Esophagus muscularis mucosa (tissue), 4 donors: ENCODE measurements around the gene MAGI1. TPM values are rescaled to one million over a fixed set of nuclear protein-coding genes. Genes with fewer than 3 reads are reported as not detected.

ENCODE experiments used
- DNase-seq: peaks from one replicate; pipeline ENCODE4 v3.0.0-alpha.2; 2017; ENCODE audit errors: extremely low spot score
- H3K27ac ChIP-seq, 4 donors: fragments of 200-600 bp; sonication (generic); replicated peaks in 1 of 4; 1 replicate in 3 of 4; 2 replicates in 1 of 4; pipeline ENCODE4 v1.5.1; 2016 to 2019; ENCODE audit warnings: mild to moderate bottlenecking in 1 of 4
- H3K27me3 ChIP-seq, 4 donors: fragments of 200-600 bp; sonication (generic); one replicate each; pipeline versions ENCODE4 v1.5.1 to v1.6.0; 2016 to 2019
- H3K36me3 ChIP-seq, 4 donors: fragments of 200-600 bp; sonication (generic); one replicate each; pipeline ENCODE4 v1.5.1; 2016 to 2019
- H3K4me1 ChIP-seq, 4 donors: fragments of 200-600 bp; sonication (generic); one replicate each; pipeline ENCODE4 v1.5.1; 2016 to 2019
- H3K4me3 ChIP-seq, 4 donors: fragments of 200-600 bp; sonication (generic); 1 replicate in 2 of 4; 2 replicates in 2 of 4; pipeline ENCODE4 v1.5.1; 2016 to 2019; ENCODE audit warnings: mild to moderate bottlenecking in 4 of 4, moderate library complexity in 1 of 4
- H3K9me3 ChIP-seq, 4 donors: fragments of 200-600 bp; sonication (generic); 1 replicate in 3 of 4; 2 replicates in 1 of 4; pipeline ENCODE4 v1.5.1; 2016 to 2019
- EP300 ChIP-seq: sonication (generic); formaldehyde crosslinking; IDR thresholded peaks from one replicate; pipeline ENCODE4 v1.6.1; 2017; ENCODE audit warnings: antibody characterized with exemption
- POLR2A ChIP-seq: fragments of 450-650 bp; IDR thresholded peaks from one replicate; pipeline ENCODE4 v1.6.1; 2017; ENCODE audit warnings: antibody characterized with exemption, moderate library complexity, mild to moderate bottlenecking, low read depth
- POLR2AphosphoS5 ChIP-seq, 2 donors: sonication (generic); formaldehyde crosslinking; IDR thresholded peaks; one replicate each; pipeline ENCODE4 v1.6.1; 2017; ENCODE audit warnings: antibody characterized with exemption in 2 of 2
- WGBS: methylation state at CpG from one replicate; pipeline ENCODE4 v1.1.5; 2018; 5-methylcytosine and 5-hydroxymethylcytosine counted together
- intact Hi-C: fragments of 100-400 bp; cut with DNase I; formaldehyde crosslinking; loops from one replicate; pipeline ENCODE4 v1.15.1; 2023
- total RNA-seq, 4 donors: library from RNA; depleted of rRNA; stranded (reverse); fragments of >200 nt; gene quantifications; one replicate each; pipeline versions ENCODE4 v1.1.0 to v1.2.1, GENCODE V29; 2016
- TF ChIP-seq, protein P1 (sequence below), 3 experiments: fragments of 200-600 bp in 2 of 3; fragments of 450-650 bp in 1 of 3; sonication (generic) in 2 of 3; IDR thresholded peaks; one replicate each; pipeline ENCODE4 v1.5.1; 2017 to 2019; ENCODE audit warnings: antibody characterized with exemption in 3 of 3, mild to moderate bottlenecking in 2 of 3, moderate library complexity in 1 of 3

MAGI1 gene
- total RNA-seq, 4 donors from 2014 or later, result 17.1 to 35.1 (median 25.2) TPM

DNA sequence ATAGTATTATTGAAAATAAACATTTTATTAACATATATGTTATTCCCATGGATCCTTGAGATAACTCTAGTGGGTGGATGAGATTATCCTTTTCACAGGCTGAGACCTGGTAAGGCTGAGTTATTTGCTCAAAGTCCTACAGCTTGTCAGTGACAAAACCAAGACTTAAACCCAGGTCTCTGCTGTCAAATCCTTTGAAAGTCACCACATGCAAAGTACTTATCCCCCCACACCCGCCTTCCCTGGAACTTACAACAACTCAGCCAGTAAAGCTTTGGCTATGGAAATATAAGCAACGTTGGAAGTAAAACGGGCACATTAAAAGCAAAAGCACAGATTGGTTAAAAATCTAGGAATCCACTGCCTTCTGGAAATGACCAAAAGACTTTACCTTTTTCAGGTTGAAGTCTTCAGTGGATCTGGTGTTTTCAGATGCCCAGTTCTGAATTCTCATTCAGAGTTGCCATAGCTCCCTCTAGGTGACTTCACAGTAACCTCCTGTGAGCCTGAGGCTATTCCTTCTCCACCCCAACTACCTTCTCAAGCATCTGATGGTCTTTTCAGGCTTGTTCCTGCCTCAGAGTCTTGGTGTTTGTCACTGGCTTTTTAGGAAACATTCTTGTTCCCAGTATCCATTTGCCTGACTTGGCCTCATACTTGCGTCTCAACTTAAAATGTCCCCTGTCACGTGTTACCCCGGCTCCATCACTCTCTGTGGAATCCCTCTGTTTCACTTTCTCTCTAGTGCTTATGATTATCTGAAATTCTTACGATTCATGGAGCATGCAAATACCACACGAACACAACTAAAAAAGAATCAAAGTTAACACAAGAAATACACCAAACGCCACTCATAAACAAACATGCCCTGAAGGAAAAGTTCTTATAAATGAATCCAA, 131.2 kb downstream of the MAGI1 start:
- no peak for TF ChIP-seq EP300
- no peak for TF ChIP-seq POLR2A
- Histone ChIP-seq H3K27ac (no peak overlapping the region), H3K36me3 (no peaks in the 10 kb centered on the region), H3K4me3 (no peak overlapping the region), H3K4me1 (peaks cover 0 to 6% (median 3%) of the 10 kb centered on the region in 4 donors), H3K9me3 (no peaks in the 10 kb centered on the region), H3K27me3 (no peaks in the 10 kb centered on the region)
- intact Hi-C loops, result no loop called here
- no peak for DNase-seq
- WGBS, result 86% methylated on average over 9 of the region's 9 CpGs

DNA sequence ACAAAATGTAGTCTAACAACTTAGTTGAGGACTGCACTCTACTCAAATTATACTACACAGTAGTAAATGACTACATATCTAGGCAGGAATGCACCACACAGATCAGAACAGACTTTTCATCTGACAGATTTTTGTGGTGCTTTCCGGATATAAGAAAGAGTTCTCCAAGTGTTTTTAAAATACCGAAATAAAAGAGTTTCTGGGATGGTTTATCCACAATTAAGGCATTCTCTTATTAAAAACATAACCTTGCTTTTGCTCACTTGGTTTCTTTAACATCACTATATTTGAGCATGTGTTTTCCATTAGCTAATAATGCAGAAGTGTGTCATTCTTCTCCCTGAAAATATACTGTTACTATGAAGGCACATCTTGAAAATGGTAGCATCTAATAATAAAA, 132.9 kb downstream of the MAGI1 start:
- Histone ChIP-seq H3K36me3 (no peaks in the 10 kb centered on the region), H3K27me3 (no peaks in the 10 kb centered on the region), H3K27ac (no peak overlapping the region), H3K4me3 (no peak overlapping the region), H3K4me1 (peaks cover 5 to 9% (median 6%) of the 10 kb centered on the region in 4 donors), H3K9me3 (no peaks in the 10 kb centered on the region)
- intact Hi-C loops, result no loop called here
- DNase-seq, result no peak
- TF ChIP-seq POLR2A (no peak), EP300 (no peak), POLR2AphosphoS5 (IDR thresholded peaks at IDR 0.05) (no peak)
- TF ChIP-seq, protein P1, sequence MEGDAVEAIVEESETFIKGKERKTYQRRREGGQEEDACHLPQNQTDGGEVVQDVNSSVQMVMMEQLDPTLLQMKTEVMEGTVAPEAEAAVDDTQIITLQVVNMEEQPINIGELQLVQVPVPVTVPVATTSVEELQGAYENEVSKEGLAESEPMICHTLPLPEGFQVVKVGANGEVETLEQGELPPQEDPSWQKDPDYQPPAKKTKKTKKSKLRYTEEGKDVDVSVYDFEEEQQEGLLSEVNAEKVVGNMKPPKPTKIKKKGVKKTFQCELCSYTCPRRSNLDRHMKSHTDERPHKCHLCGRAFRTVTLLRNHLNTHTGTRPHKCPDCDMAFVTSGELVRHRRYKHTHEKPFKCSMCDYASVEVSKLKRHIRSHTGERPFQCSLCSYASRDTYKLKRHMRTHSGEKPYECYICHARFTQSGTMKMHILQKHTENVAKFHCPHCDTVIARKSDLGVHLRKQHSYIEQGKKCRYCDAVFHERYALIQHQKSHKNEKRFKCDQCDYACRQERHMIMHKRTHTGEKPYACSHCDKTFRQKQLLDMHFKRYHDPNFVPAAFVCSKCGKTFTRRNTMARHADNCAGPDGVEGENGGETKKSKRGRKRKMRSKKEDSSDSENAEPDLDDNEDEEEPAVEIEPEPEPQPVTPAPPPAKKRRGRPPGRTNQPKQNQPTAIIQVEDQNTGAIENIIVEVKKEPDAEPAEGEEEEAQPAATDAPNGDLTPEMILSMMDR (IDR thresholded peaks at IDR 0.05), result no peak
- 76% methylated on average over 2 of the region's 2 CpGs for WGBS

DNA sequence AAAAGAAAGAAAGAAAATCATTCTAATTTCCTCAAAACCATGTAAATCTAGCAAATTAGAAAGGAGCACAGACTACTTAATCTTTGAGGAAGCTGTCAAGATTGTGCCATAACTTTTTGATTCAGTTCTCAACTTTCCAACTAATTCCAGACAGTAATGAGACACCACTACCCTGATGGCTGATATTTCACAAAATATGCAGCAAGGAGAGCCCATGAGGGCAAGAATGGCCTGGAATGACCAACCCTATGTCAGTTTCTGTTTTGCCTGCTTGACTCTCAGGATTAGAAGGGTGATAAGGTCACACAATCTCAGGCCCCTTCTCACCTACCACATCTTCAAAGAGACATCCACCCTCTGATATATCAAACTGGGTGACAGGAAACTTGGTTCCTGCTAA, 134.7 kb downstream of the MAGI1 start:
- intact Hi-C loops, result no loop called here
- no peak for DNase-seq
- Histone ChIP-seq H3K36me3 (no peaks in the 10 kb centered on the region), H3K4me1 (peaks cover 5 to 9% (median 6%) of the 10 kb centered on the region in 4 donors), H3K4me3 (no peak overlapping the region), H3K9me3 (no peaks in the 10 kb centered on the region), H3K27ac (no peak overlapping the region), H3K27me3 (no peaks in the 10 kb centered on the region)
- TF ChIP-seq, protein P1 (IDR thresholded peaks at IDR 0.05), result no peak
- TF ChIP-seq EP300 (no peak), POLR2AphosphoS5 (IDR thresholded peaks at IDR 0.05) (no peak), POLR2A (no peak)

DNA sequence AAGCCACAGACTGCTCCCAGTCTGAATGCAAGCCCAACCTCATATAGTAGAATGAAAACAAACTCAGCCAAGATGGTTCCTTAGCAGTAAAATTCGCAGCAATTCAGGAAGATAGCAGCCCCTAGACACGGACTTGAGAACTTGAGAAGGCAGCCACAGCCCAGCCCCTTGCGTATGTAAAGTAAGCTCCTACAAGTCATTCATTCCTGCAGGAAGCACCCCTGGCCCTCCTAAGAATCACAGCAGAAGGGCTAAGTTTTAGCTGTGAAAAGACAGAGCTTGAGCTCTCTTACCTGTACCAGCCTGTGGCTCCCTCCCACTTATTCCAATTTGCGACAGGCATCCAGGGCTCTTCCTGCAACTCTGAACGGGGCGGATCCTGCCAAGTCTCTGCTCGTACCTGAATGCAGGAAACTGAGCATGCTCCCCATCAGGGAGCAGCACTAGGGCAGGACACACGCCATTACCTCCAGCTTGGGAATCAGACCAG, 136.4 kb downstream of the MAGI1 start:
- H3K36me3 ChIP-seq, result no peaks in the 10 kb centered on the region
- intact Hi-C loops, result no loop called here
- no peak for DNase-seq
- TF ChIP-seq POLR2AphosphoS5 (IDR thresholded peaks at IDR 0.05) (no peak), POLR2A (no peak), EP300 (no peak)
- TF ChIP-seq, protein P1 (IDR thresholded peaks at IDR 0.05), result no peak
- WGBS, result 55% methylated on average over 4 of the region's 8 CpGs
- H3K4me1 ChIP-seq, result peaks cover 5 to 9% (median 6%) of the 10 kb centered on the region in 4 donors
- no peaks in the 10 kb centered on the region for H3K9me3 ChIP-seq
- no peak overlapping the region for H3K4me3 ChIP-seq
- H3K27ac ChIP-seq, result no peak overlapping the region
- H3K27me3 ChIP-seq, result no peaks in the 10 kb centered on the region

DNA sequence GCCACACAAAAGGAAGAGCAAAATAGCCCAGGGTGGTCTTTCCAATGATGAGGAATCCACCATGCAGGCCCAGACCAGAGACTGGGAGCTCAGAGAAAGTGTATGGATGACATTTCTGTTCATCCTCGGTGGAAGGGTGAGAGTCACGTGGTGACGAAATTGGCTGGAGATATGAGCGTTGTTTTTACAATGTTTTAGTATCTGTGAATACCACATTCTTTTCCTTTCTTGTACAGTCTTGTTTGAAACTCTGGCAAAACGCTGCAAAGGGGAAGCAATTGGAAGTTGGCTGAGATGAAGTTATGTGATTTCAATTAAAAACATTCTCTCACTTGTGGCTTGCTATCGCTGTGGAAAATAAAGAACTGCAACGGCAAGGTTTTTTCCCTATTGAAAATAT, 137.5 kb downstream of the MAGI1 start:
- Histone ChIP-seq H3K27me3 (no peaks in the 10 kb centered on the region), H3K36me3 (no peaks in the 10 kb centered on the region), H3K27ac (no peak overlapping the region), H3K4me3 (no peak overlapping the region), H3K4me1 (peaks cover 5 to 9% (median 6%) of the 10 kb centered on the region in 4 donors), H3K9me3 (no peaks in the 10 kb centered on the region)
- no peak for DNase-seq
- TF ChIP-seq POLR2A (no peak), EP300 (no peak), POLR2AphosphoS5 (IDR thresholded peaks at IDR 0.05) (no peak)
- TF ChIP-seq, protein P1 (IDR thresholded peaks at IDR 0.05), result no peak
- intact Hi-C loops, result no loop called here
- 57% methylated on average over 7 of the region's 7 CpGs for WGBS
